Measurements from ENCODE around the gene TMPRSS15. TPM values are rescaled to one million over a fixed set of nuclear protein-coding genes. Genes with fewer than 3 reads are reported as not detected.

TMPRSS15 gene
- total and polyA plus RNA-seq, 12 donors: 0.06 TPM; not detected in 11

- intact Hi-C loops (cut with DNase I): no loop called here
- Histone ChIP-seq H3K27ac (no peak overlapping the region), H3K36me3 (no peaks in the 10 kb centered on the region), H3K27me3 (no peaks in the 10 kb centered on the region), H3K4me3 (no peak overlapping the region), H3K9me3 (peaks cover 0 to 44% (median 18%) of the 10 kb centered on the region in 11 donors), H3K4me1 (no peaks in the 10 kb centered on the region)
- 30 to 39% methylated on average over 1 of the region's 1 CpG for WGBS, 2 donors
- no peak for ATAC-seq
- DNase-seq: no peak
- no peak for TF ChIP-seq CTCF (IDR thresholded peaks at IDR 0.05)
Measured at GRCh38 chr21:18222346-18222745, 181.2 kb downstream of the TMPRSS15 start.

GRCh38 chr21:18220498-18220897 lies 183.1 kb downstream of the TMPRSS15 start:
- ATAC-seq (no peak), DNase-seq (no peak)
- Histone ChIP-seq H3K36me3 (no peaks in the 10 kb centered on the region), H3K9me3 (peaks cover 0 to 52% (median 18%) of the 10 kb centered on the region in 11 donors), H3K27me3 (no peaks in the 10 kb centered on the region), H3K27ac (no peak overlapping the region), H3K4me3 (no peak overlapping the region), H3K4me1 (no peaks in the 10 kb centered on the region)
- TF ChIP-seq CTCF (IDR thresholded peaks at IDR 0.05): no peak
- intact Hi-C loops (cut with DNase I): no loop called here

Other genes starting within 250 kb of the TMPRSS15 start
- gene CHODL, start 159.0 kb downstream of the TMPRSS15 start, total RNA-seq: under 1 TPM in 8 of 10 donors, not detected in 2; 0.17 to 0.96 (median 0.31) TPM
- gene CHODL, start 159.0 kb downstream of the TMPRSS15 start, polyA plus RNA-seq: under 1 TPM; 0.30 to 0.37 TPM

Data from heart right ventricle (tissue), 16 donors.